Lower leg skin (tissue), 3 donors: Measurements from ENCODE around the gene JSRP1.

Source experiments
- POLR2A ChIP-seq, 2 donors: fragments of 450-650 bp; IDR thresholded peaks; one replicate each; pipeline ENCODE4 v1.6.1; 2016 to 2017; ENCODE audit warnings: antibody characterized with exemption in 2 of 2, mild to moderate bottlenecking in 1 of 2, moderate library complexity in 1 of 2
- TF ChIP-seq, protein P1 (sequence below), 3 donors: fragments of 450-650 bp; IDR thresholded peaks; one replicate each; pipeline ENCODE4 v1.5.1; 2016; ENCODE audit warnings: antibody characterized with exemption in 3 of 3, mild to moderate bottlenecking in 3 of 3, moderate library complexity in 2 of 3

DNA sequence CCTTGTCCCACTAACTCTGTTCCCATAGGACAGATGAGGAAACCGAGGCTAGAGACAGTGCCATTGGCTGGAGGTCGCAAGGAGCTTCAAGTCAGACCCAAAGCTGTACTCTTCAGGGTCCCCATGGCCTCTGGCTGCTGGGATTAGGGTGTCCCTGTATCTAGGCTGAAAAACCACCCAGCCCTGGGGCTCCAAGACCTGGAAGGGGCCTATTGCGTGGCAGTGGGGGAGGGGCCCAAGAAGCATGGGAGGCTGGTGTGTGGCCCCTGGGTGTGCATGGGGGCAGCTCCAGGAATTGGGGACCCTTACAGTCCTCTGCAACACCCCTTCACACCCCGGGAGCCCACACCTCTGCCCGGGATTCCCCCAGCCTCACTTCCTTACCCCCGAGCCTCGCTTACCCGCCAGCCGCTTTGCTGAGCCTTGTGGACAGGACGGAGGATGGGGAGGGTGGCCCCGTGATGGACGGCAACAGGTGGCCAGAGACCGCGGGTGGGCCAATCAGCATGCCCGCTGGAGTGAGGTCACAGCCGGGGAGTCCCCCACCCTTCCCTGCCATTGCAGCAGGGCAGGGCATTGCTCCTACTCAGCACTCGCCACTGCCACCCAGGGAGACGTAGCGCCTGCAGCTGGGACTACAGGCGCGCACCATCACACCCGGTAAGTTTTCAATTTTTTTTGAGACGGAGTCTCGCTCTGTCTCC is at the start of gene JSRP1:
- TF ChIP-seq, protein P1, sequence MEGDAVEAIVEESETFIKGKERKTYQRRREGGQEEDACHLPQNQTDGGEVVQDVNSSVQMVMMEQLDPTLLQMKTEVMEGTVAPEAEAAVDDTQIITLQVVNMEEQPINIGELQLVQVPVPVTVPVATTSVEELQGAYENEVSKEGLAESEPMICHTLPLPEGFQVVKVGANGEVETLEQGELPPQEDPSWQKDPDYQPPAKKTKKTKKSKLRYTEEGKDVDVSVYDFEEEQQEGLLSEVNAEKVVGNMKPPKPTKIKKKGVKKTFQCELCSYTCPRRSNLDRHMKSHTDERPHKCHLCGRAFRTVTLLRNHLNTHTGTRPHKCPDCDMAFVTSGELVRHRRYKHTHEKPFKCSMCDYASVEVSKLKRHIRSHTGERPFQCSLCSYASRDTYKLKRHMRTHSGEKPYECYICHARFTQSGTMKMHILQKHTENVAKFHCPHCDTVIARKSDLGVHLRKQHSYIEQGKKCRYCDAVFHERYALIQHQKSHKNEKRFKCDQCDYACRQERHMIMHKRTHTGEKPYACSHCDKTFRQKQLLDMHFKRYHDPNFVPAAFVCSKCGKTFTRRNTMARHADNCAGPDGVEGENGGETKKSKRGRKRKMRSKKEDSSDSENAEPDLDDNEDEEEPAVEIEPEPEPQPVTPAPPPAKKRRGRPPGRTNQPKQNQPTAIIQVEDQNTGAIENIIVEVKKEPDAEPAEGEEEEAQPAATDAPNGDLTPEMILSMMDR (IDR thresholded peaks at IDR 0.05), result no peak
- no peak for TF ChIP-seq POLR2A (IDR thresholded peaks at IDR 0.05)
